A549 (cell line): ENCODE results near the gene CDK4. TPM values are rescaled to one million over a fixed set of nuclear protein-coding genes. Genes with fewer than 3 reads are reported as not detected.
"Not testable (repeated sequence)": the region's sequence is repeated elsewhere in the genome, so short reads cannot be mapped to it uniquely, and the experiment has no call there.

Experiments used
- ATAC-seq, 2 experiments: fragments of 200-7000 bp in 1 of 2; fragments of >200 bp in 1 of 2; cut with Nextera tagmentation in 1 of 2; cut with Tn5 transposase in 1 of 2; 3 replicates each; pipeline versions ENCODE4 v1.8.0 to v1.9.1; 2018 to 2020; ENCODE audit warnings: mild to moderate bottlenecking in 1 of 2, moderate library complexity in 1 of 2
- CTCF ChIA-PET: fragments of 300-600 bp; sonication (Branson Sonifier 250); formaldehyde crosslinking; extraction: SDS; loops from one replicate; lab custom pipeline; 2021; ENCODE audit warnings: antibody characterized with exemption, inconsistent platforms; lab: Yijun Ruan, JAX
- POLR2A ChIA-PET: fragments of 350-600 bp; formaldehyde crosslinking; extraction: SDS; loops from one replicate; lab custom pipeline; 2021; ENCODE audit warnings: antibody characterized with exemption, inconsistent platforms; lab: Yijun Ruan, JAX
- DNase-seq, 2 experiments: peaks; one replicate each; pipeline versions ENCODE4 v3.0.0 to v3.0.0-alpha.2; 2011 to 2016; ENCODE audit warnings: low read depth in 1 of 2, low spot score in 1 of 2
- FAIRE-seq: peaks from 2 replicates; lab custom pipeline; 2011; peaks lifted over from hg19 to GRCh38; lab: Jason Lieb, UNC
- H3K27ac ChIP-seq, 2 experiments: fragments of >200 bp; sonication (Bioruptor Twin); formaldehyde crosslinking; 3 replicates each; pipeline ENCODE4 v1.5.1; 2016 to 2017
- H3K4me1 ChIP-seq: fragments of >200 bp; sonication (Bioruptor Twin); formaldehyde crosslinking; 3 replicates; pipeline ENCODE4 v1.6.1; 2016
- H3K4me2 ChIP-seq: fragments of >200 bp; sonication (Bioruptor Twin); formaldehyde crosslinking; 3 replicates; pipeline ENCODE4 v1.6.1; 2016
- H3K4me3 ChIP-seq: fragments of >200 bp; sonication (Bioruptor Twin); formaldehyde crosslinking; 3 replicates; pipeline ENCODE4 v1.5.1; 2016
- H3K9me3 ChIP-seq: fragments of >200 bp; sonication (Bioruptor Twin); formaldehyde crosslinking; 3 replicates; pipeline ENCODE4 v1.6.1; 2016
- ATOH8 ChIP-seq: fragments of 250-450 bp; sonication (Bioruptor Pico); IDR thresholded peaks from 2 replicates; pipeline ENCODE4 v1.5.0; 2020; ENCODE audit warnings: low read depth, mild to moderate bottlenecking, moderate library complexity
- CBX2 ChIP-seq: fragments of 200-600 bp; sonication (generic); IDR thresholded peaks from 2 replicates; pipeline ENCODE4 v1.6.1; 2016; ENCODE audit warnings: low read depth, mild to moderate bottlenecking, borderline replicate concordance
- CHD4 ChIP-seq: fragments of 200-600 bp; sonication (generic); IDR thresholded peaks from 2 replicates; pipeline ENCODE4 v1.6.1; 2016; ENCODE audit warnings: antibody characterized with exemption, mild to moderate bottlenecking, borderline replicate concordance
- E2F6 ChIP-seq: IDR thresholded peaks from 2 replicates; pipeline ENCODE4 v1.6.1; 2012; ENCODE audit warnings: low read depth, borderline replicate concordance
- FOSL2 ChIP-seq, 2 experiments: fragments of 450-650 bp in 1 of 2; fragments of >200 bp in 1 of 2; sonication (Bioruptor Twin) in 1 of 2; formaldehyde crosslinking; IDR thresholded peaks; 2 replicates each; pipeline versions ENCODE4 v1.5.0 to v1.6.1; 2016 to 2020; ENCODE audit warnings: mild to moderate bottlenecking in 1 of 2, moderate library complexity in 1 of 2
- FOXS1 ChIP-seq: fragments of 250-450 bp; sonication (Bioruptor Pico); IDR thresholded peaks from 2 replicates; pipeline ENCODE4 v1.5.0; 2020; ENCODE audit warnings: mild to moderate bottlenecking, moderate library complexity
- GATA3 ChIP-seq: IDR thresholded peaks from 2 replicates; pipeline ENCODE4 v1.6.1; 2012; ENCODE audit warnings: borderline replicate concordance
- HDAC2 ChIP-seq: fragments of 200-600 bp; sonication (generic); IDR thresholded peaks from 2 replicates; pipeline ENCODE4 v1.6.1; 2016
- HES2 ChIP-seq: fragments of >200 bp; sonication (Bioruptor Twin); formaldehyde crosslinking; IDR thresholded peaks from 2 replicates; pipeline ENCODE4 v1.6.1; 2016
- HOXB5 ChIP-seq: fragments of 250-450 bp; sonication (Bioruptor Pico); IDR thresholded peaks from 2 replicates; pipeline ENCODE4 v1.5.0; 2020; ENCODE audit warnings: mild to moderate bottlenecking, moderate library complexity
- JUN ChIP-seq, 2 experiments: fragments of >200 bp; sonication (Bioruptor Twin); formaldehyde crosslinking; IDR thresholded peaks; 2 replicates in 1 of 2; 3 replicates in 1 of 2; pipeline ENCODE4 v1.6.1; 2016 to 2017
- KDM5A ChIP-seq: fragments of 200-600 bp; sonication (generic); IDR thresholded peaks from 2 replicates; pipeline ENCODE4 v1.6.1; 2016; ENCODE audit warnings: antibody characterized with exemption, mild to moderate bottlenecking
- MAZ ChIP-seq: fragments of 150-350 bp; IDR thresholded peaks from 2 replicates; pipeline ENCODE4 v1.6.1; 2014; ENCODE audit warnings: antibody characterized with exemption, low read depth, low read length, borderline replicate concordance
- NFE2L2 ChIP-seq: fragments of 150-350 bp; conservative IDR thresholded peaks from 2 replicates; pipeline ENCODE4 v1.6.1; 2014; ENCODE audit warnings: low read length
- RCOR1 ChIP-seq: fragments of 150-350 bp; IDR thresholded peaks from 2 replicates; pipeline ENCODE4 v1.6.1; 2014; ENCODE audit warnings: antibody characterized with exemption, low read length, low read depth
- RNF2 ChIP-seq: fragments of 200-600 bp; sonication (generic); IDR thresholded peaks from 2 replicates; pipeline ENCODE4 v1.6.1; 2016; ENCODE audit warnings: low read depth, mild to moderate bottlenecking, antibody characterized with exemption, moderate library complexity, borderline replicate concordance
- TFCP2L1 ChIP-seq: fragments of 250-450 bp; sonication (Bioruptor Pico); IDR thresholded peaks from 2 replicates; pipeline ENCODE4 v1.5.0; 2021; ENCODE audit warnings: mild to moderate bottlenecking
- ZNF302 ChIP-seq: fragments of 250-450 bp; sonication (Bioruptor Pico); IDR thresholded peaks from 2 replicates; pipeline ENCODE4 v1.9.0; 2021; ENCODE audit warnings: inconsistent platforms, mild to moderate bottlenecking, moderate library complexity
- WGBS: methylation state at CpG from one replicate; pipeline ENCODE4 v1.1.6; 2017; ENCODE audit errors: missing lambda C conversion rate; 5-methylcytosine and 5-hydroxymethylcytosine counted together
- polyA plus RNA-seq, 4 experiments: library from polyadenylated mRNA; depleted of rRNA in 3 of 4; stranded (reverse); fragments of >200 nt; fragmentation: RNase III in 1 of 4; extraction: RNeasy Plus Mini Kit Qiagen cat#74134 plus additional on column Dnase treatment in 1 of 4; gene quantifications; 2 replicates in 3 of 4; 3 replicates in 1 of 4; pipeline ENCODE4 v1.2.3, GENCODE V29; 2011 to 2017
- TF ChIP-seq, protein P1 (sequence below): IDR thresholded peaks from 2 replicates; pipeline ENCODE4 v1.6.1; 2012
- TF ChIP-seq, protein P2 (sequence below): fragments of >200 bp; sonication (Bioruptor Twin); formaldehyde crosslinking; IDR thresholded peaks from 3 replicates; pipeline ENCODE4 v1.5.1; 2016

CDK4 gene
- polyA plus RNA-seq, 2 of the 4 experiments (the other 2 are of a cell fraction), result 226 to 255 TPM

DNA sequence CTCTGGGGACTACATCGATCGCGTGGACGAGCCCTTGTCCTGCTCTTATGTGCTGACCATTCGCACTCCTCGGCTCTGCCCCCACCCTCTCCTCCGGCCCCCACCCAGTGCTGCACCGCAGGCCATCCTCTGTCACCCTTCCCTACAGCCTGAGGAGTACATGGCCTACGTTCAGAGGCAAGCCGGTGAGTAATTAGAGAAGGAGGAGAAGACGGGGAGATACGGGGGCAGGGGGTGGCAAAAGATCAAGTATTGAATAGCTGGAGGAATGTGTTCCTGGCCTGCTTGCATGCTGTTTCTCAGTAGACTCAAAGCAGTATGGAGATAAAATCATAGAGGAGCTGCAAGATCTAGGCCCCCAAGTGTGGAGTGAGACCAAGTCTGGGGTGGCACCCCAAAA, 36.3 kb downstream of the CDK4 start:
- ChIA-PET CTCF (interaction anchor here (0.6 to 2.9 kb wide), 4 partner anchors 10 to 1330 kb away, joined by 3 to 23 read pairs (median 3); no protein-coding TSS in a partner anchor), POLR2A (no interaction called here)
- no peaks in the 10 kb centered on the region for H3K4me1 ChIP-seq
- 94% methylated on average over 12 of the region's 12 CpGs for WGBS
- H3K4me2 ChIP-seq, result no peak overlapping the region
- no peaks in the 10 kb centered on the region for H3K9me3 ChIP-seq
- ATAC-seq (no peak), FAIRE-seq (no peak), DNase-seq (no peak)
- no peak for TF ChIP-seq MAZ
- no peak overlapping the region for H3K27ac ChIP-seq
- H3K4me3 ChIP-seq, result no peak overlapping the region

DNA sequence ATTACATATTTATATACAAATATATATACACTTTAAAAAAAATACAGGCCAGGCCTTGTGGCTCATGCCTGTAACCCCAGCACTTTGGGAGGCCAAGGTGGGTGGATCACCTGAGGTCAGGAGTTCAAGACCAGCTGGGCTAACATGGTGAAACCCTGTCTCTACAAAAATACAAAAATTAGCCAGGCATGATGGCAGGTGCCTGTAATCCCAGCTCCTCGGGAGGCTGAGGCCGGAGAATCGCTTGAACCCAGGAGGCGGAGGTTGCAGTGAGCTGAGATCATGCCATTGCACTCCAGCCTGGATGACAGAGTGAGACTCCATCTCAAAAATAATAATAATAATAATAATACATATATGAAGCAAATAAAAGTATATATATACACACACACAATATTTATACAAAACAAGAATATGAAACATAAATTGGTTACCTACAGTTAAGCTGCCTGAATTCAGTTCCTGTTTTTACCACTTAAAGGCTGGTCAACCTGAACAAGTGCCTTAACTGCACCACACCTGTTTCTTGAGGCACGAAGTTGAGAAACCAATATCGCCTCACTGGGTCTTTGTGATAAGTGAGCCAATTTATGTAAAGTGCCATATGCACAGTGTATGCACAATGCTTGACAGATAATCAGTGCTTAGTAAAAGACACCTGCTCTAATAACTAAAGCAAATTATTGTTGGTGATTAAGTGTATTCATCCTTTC, 36.9 kb downstream of the CDK4 start:
- H3K9me3 ChIP-seq, H3K4me3 ChIP-seq, FAIRE-seq, DNase-seq, H3K27ac ChIP-seq, POLR2A ChIA-PET, H3K4me2 ChIP-seq, H3K4me1 ChIP-seq, ATAC-seq: not testable (repeated sequence)
- 94% methylated on average over 6 of the region's 6 CpGs for WGBS
- CTCF ChIA-PET, result interaction anchor here (0.6 to 2.9 kb wide), 5 partner anchors 11 to 1329 kb away, joined by 3 to 23 read pairs (median 3); no protein-coding TSS in a partner anchor

DNA sequence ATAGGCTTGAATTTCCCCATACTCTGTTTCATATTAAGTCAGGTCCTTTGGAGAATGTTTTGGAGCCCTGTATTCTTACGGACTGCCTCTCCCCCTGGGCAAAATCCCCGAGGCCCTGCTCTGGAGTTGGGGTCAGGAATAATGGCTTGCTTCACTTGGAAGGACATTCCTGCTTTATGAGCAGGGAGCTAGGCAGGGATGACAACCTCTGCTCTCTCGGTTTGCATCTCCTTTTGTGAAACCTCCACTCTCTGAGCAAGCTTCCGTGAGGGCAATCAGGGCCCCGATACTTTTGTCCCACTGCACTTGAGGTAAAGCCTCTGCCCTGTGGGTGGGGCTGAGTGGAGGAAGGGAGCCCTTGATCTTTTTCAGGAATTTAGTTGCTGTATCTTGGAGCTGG, 38.9 kb downstream of the CDK4 start:
- no peaks in the 10 kb centered on the region for H3K9me3 ChIP-seq
- H3K27ac ChIP-seq, result no peak overlapping the region
- CTCF ChIA-PET, result interaction anchor here (0.6 to 2.6 kb wide), 7 partner anchors 10 to 130 kb away, joined by 3 to 16 read pairs (median 3); partner anchors contain the start of gene OS9
- FAIRE-seq (no peak), ATAC-seq (no peak), DNase-seq (no peak)
- no peaks in the 10 kb centered on the region for H3K4me1 ChIP-seq
- WGBS, result 67% methylated on average over 5 of the region's 5 CpGs
- no peak for TF ChIP-seq FOSL2 (IDR thresholded peaks at IDR 0.05)
- no peak for TF ChIP-seq FOSL2 (CRISPR knock-in tag; IDR thresholded peaks at IDR 0.05)
- TF ChIP-seq, protein P1, sequence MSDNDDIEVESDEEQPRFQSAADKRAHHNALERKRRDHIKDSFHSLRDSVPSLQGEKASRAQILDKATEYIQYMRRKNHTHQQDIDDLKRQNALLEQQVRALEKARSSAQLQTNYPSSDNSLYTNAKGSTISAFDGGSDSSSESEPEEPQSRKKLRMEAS, result no peak
- TF ChIP-seq CBX2, result no peak
- TF ChIP-seq E2F6, result no peak
- TF ChIP-seq FOXS1 (CRISPR knock-in tag), result no peak
- TF ChIP-seq ATOH8 (CRISPR knock-in tag), result no peak
- TF ChIP-seq MAZ, result no peak
- no peak for TF ChIP-seq ZNF302 (CRISPR knock-in tag)
- no peak for TF ChIP-seq CHD4
- no peak for TF ChIP-seq HOXB5
- no peak for TF ChIP-seq JUN (IDR thresholded peaks at IDR 0.05)
- no peak for TF ChIP-seq RNF2
- TF ChIP-seq HES2, result no peak
- no peak for TF ChIP-seq NFE2L2
- no peak for TF ChIP-seq KDM5A
- TF ChIP-seq GATA3, result no peak
- no peak for TF ChIP-seq HDAC2
- TF ChIP-seq, protein P2, sequence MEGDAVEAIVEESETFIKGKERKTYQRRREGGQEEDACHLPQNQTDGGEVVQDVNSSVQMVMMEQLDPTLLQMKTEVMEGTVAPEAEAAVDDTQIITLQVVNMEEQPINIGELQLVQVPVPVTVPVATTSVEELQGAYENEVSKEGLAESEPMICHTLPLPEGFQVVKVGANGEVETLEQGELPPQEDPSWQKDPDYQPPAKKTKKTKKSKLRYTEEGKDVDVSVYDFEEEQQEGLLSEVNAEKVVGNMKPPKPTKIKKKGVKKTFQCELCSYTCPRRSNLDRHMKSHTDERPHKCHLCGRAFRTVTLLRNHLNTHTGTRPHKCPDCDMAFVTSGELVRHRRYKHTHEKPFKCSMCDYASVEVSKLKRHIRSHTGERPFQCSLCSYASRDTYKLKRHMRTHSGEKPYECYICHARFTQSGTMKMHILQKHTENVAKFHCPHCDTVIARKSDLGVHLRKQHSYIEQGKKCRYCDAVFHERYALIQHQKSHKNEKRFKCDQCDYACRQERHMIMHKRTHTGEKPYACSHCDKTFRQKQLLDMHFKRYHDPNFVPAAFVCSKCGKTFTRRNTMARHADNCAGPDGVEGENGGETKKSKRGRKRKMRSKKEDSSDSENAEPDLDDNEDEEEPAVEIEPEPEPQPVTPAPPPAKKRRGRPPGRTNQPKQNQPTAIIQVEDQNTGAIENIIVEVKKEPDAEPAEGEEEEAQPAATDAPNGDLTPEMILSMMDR, result no peak
- no peak for TF ChIP-seq RCOR1
- no peak for TF ChIP-seq TFCP2L1 (CRISPR knock-in tag)
- POLR2A ChIA-PET, result no interaction called here
- H3K4me3 ChIP-seq, result no peak overlapping the region
- no peak overlapping the region for H3K4me2 ChIP-seq
